NCI-H82 treated with DMSO at 0.1 percent for 48 hours (cell line): Measurements from ENCODE around the gene SEPSECS.
A peak's percentile ranks its signal among the peaks of the same experiment; 100 is the strongest.

Experiments
- DNase-seq: peaks from one replicate; lab custom pipeline; 2025; ENCODE audit not compliant: unreplicated experiment; lab: John Stamatoyannopoulos, UW

Gene SEPSECS

GRCh38 chr4:25157081-25157480, 3.2 kb downstream of the SEPSECS start:
- no peak for DNase-seq

- DNase-seq: no peak
Measured at GRCh38 chr4:25155947-25156346, 4.3 kb downstream of the SEPSECS start.

GRCh38 chr4:25154594-25155265, 5.5 kb downstream of the SEPSECS start:
- no peak for DNase-seq

- no peak for DNase-seq
Measured at GRCh38 chr4:25146076-25146475, 14.2 kb downstream of the SEPSECS start.

GRCh38 chr4:25144870-25145481, 15.3 kb downstream of the SEPSECS start:
- DNase-seq: peak; percentile 9

- no peak for DNase-seq
Measured at GRCh38 chr4:25142468-25142867, 17.8 kb downstream of the SEPSECS start.

GRCh38 chr4:25141592-25141991, 18.7 kb downstream of the SEPSECS start:
- no peak for DNase-seq

- no peak for DNase-seq
Measured at GRCh38 chr4:25133132-25133531, 27.1 kb downstream of the SEPSECS start.

GRCh38 chr4:25131926-25132325, 28.3 kb downstream of the SEPSECS start:
- DNase-seq: no peak

GRCh38 chr4:25131381-25131780, 28.9 kb downstream of the SEPSECS start:
- no peak for DNase-seq

GRCh38 chr4:25129917-25130316, 30.3 kb downstream of the SEPSECS start:
- DNase-seq: no peak

- no peak for DNase-seq
Measured at GRCh38 chr4:25128671-25129070, 31.6 kb downstream of the SEPSECS start.

GRCh38 chr4:25123236-25123635, 37.0 kb downstream of the SEPSECS start:
- no peak for DNase-seq

GRCh38 chr4:25120146-25120940, 39.9 kb downstream of the SEPSECS start:
- no peak for DNase-seq

- no peak for DNase-seq
Measured at GRCh38 chr4:25117716-25118472, 42.4 kb downstream of the SEPSECS start.

- no peak for DNase-seq
Measured at GRCh38 chr4:25117274-25117673, 43.0 kb downstream of the SEPSECS start.

- DNase-seq: no peak
Measured at GRCh38 chr4:25113915-25114904, 46.0 kb downstream of the SEPSECS start.

- DNase-seq: no peak
Measured at GRCh38 chr4:25112995-25113380, 47.3 kb downstream of the SEPSECS start.

- DNase-seq: no peak
Measured at GRCh38 chr4:25112366-25112994, 47.8 kb downstream of the SEPSECS start.
